ENCODE data around the gene NOVA2. TPM values are rescaled to one million over a fixed set of nuclear protein-coding genes. Genes with fewer than 3 reads are reported as not detected.
A peak's percentile ranks its signal among the peaks of the same experiment; 100 is the strongest.

Gene NOVA2
- total and polyA plus RNA-seq, 9 of the 15 experiments (the other 6 are each of a cell fraction or from before 2014, with no cell fraction given), result not detected

DNA sequence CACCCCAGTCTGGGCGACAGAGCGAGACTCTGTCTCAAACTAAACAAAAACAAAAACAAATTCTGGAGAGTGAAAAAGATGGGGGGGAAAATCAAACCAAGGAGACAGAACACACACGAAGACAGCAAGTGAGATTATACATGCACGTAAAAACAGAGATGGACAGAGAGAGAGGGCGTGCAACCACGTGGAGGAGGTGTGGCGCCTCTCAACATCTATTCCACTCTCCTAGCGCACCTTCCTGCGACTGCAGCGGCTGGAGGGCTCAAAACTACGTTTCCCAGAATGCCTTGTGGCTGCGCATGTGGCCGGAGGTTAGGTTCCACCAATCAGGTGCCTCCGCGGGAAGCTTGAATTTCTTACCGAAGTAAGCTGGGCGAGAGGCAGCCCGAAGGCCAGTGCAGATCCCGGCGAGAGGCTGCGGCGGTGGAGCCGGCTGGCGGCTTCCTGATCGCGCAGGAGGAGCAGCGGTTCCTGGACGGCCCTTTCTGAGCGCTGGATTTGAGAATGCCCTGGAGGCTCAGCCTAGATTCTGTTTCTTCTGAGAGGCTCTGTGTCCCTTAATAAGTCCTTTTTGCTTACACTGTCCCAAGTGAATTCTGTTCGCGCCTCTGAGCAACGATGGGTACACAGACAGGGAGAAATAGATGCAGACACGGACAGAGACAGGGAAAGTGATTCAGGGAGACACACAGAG, 46.0 kb downstream of the NOVA2 start (continued):
- TF ChIP-seq, protein P1, sequence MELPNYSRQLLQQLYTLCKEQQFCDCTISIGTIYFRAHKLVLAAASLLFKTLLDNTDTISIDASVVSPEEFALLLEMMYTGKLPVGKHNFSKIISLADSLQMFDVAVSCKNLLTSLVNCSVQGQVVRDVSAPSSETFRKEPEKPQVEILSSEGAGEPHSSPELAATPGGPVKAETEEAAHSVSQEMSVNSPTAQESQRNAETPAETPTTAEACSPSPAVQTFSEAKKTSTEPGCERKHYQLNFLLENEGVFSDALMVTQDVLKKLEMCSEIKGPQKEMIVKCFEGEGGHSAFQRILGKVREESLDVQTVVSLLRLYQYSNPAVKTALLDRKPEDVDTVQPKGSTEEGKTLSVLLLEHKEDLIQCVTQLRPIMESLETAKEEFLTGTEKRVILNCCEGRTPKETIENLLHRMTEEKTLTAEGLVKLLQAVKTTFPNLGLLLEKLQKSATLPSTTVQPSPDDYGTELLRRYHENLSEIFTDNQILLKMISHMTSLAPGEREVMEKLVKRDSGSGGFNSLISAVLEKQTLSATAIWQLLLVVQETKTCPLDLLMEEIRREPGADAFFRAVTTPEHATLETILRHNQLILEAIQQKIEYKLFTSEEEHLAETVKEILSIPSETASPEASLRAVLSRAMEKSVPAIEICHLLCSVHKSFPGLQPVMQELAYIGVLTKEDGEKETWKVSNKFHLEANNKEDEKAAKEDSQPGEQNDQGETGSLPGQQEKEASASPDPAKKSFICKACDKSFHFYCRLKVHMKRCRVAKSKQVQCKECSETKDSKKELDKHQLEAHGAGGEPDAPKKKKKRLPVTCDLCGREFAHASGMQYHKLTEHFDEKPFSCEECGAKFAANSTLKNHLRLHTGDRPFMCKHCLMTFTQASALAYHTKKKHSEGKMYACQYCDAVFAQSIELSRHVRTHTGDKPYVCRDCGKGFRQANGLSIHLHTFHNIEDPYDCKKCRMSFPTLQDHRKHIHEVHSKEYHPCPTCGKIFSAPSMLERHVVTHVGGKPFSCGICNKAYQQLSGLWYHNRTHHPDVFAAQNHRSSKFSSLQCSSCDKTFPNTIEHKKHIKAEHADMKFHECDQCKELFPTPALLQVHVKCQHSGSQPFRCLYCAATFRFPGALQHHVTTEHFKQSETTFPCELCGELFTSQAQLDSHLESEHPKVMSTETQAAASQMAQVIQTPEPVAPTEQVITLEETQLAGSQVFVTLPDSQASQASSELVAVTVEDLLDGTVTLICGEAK (IDR thresholded peaks at IDR 0.05), result peak; percentile 61; the same call in 1 of the 2 replicates
- TF ChIP-seq, protein P1 (CRISPR knock-in tag; IDR thresholded peaks at IDR 0.05), result no peak
- TF ChIP-seq PHF20 (IDR thresholded peaks at IDR 0.05; ENCODE audit: partially characterized antibody) (no peak), BRCA1 (IDR thresholded peaks at IDR 0.05) (no peak), BRCA1 (CRISPR knock-in tag; IDR thresholded peaks at IDR 0.05) (no peak), SRSF1 (IDR thresholded peaks at IDR 0.05; ENCODE audit: low read depth, low read length) (no peak), SNRNP70 (optimal IDR thresholded peaks at IDR 0.05; ENCODE audit: low read depth, low read length) (no peak), RB1 (IDR thresholded peaks at IDR 0.05; ENCODE audit: low read depth) (peak; percentile 56; the same call in 1 of the 2 replicates), SNIP1 (IDR thresholded peaks at IDR 0.05; ENCODE audit: low read depth) (no peak), CC2D1A (IDR thresholded peaks at IDR 0.05) (0 out of 2 replicates have a peak, but pooled peaks have one; percentile 9), JUND (IDR thresholded peaks at IDR 0.05; ENCODE audit: borderline replicate concordance, low read depth, low read length) (peak; percentile 42; the same call in 1 of the 2 replicates), JUND (tag; IDR thresholded peaks at IDR 0.05; ENCODE audit: borderline replicate concordance, low read depth, low read length) (no peak; the same call in 2 of the 3 replicates), EGR1 (conservative IDR thresholded peaks at IDR 0.05) (no peak), SMAD3 (CRISPR knock-in tag; conservative IDR thresholded peaks at IDR 0.05) (no peak), ZNF764 (CRISPR knock-in tag; IDR thresholded peaks at IDR 0.05; ENCODE audit: low read depth) (no peak), HDAC2 (IDR thresholded peaks at IDR 0.05) (no peak), ATF6 (CRISPR knock-in tag; IDR thresholded peaks at IDR 0.05) (no peak)
